Adrenal gland (tissue), 5 donors: ENCODE results near the gene ICA1.

Experiments
- CTCF ChIP-seq, 6 experiments: fragments of 450-650 bp in 4 of 6; fragments of 200-600 bp in 2 of 6; sonication (generic) in 1 of 6; IDR thresholded peaks; 1 replicate in 5 of 6; 2 replicates in 1 of 6; pipeline versions ENCODE4 v1.5.1 to v1.8.0; 2016 to 2021; ENCODE audit warnings: antibody characterized with exemption in 6 of 6, mild to moderate bottlenecking in 2 of 6, moderate library complexity in 1 of 6
- POLR2A ChIP-seq, 2 donors: fragments of 450-650 bp; IDR thresholded peaks; one replicate each; pipeline ENCODE4 v1.6.1; 2017; ENCODE audit warnings: antibody characterized with exemption in 2 of 2, mild to moderate bottlenecking in 2 of 2, moderate library complexity in 1 of 2
- donor health status: DM: no; HTN: no; CAD: no.

DNA sequence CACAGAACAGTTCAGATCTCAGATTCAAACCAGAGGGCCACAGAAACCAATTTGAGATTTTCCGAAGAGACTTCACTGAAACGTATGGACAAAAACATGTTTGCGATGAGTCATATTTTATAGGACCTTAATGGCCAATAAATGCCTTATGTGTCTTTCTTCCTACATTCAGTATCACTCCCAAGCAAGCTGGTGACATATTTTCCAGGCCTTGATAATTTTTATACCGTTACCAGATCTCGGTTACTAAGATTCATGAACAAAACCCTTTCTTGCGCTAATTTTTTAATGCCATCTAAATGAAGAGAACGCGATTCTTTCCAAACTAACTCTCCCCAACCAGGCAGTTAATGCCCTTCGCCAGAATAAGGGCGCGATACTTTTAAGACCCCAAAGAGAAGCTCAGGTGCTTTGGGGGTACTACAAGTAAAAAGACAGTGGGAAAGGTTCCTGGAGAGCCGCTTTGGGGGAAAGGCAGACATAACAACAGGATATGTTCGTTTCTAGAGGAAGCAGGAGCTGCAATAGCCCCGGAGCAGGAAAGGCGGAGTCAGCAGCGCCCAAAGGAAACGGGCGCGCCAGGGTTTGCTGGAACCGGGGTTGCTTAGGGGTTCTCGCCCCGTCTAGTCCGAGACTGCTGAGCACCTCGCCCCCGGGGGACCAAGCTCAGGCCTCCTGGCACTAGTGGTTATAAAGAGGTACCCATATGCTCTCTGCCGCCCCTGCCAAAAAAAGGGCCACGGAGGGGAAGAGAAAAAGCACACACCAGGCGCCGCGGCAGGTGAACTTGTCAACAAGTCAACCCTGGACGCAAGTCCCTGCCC lies 884 bp downstream of the ICA1 start:
- TF ChIP-seq POLR2A (IDR thresholded peaks at IDR 0.05) (no peak), CTCF (IDR thresholded peaks at IDR 0.05) (no peak)
